Transverse colon (tissue), 4 donors: ENCODE measurements around the gene RGS19. TPM values are rescaled to one million over a fixed set of nuclear protein-coding genes. Genes with fewer than 3 reads are reported as not detected.

ENCODE experiments used
- DNase-seq: peaks from one replicate; pipeline ENCODE4 v3.0.0-alpha.2; 2019
- H3K27ac ChIP-seq, 4 donors: fragments of 200-600 bp; sonication (generic); 2 replicates each; pipeline ENCODE4 v1.5.1; 2016 to 2018; ENCODE audit warnings: inconsistent platforms in 4 of 4
- H3K27me3 ChIP-seq: fragments of 200-600 bp; sonication (generic); 2 replicates; pipeline ENCODE4 v1.5.1; 2017; ENCODE audit warnings: inconsistent platforms
- H3K36me3 ChIP-seq, 4 donors: fragments of 200-600 bp; sonication (generic); 2 replicates each; pipeline ENCODE4 v1.5.1; 2017 to 2019; ENCODE audit warnings: inconsistent platforms in 4 of 4
- H3K4me1 ChIP-seq, 4 donors: fragments of 200-600 bp; sonication (generic); 2 replicates each; pipeline ENCODE4 v1.5.1; 2017 to 2020; ENCODE audit warnings: inconsistent platforms in 4 of 4
- H3K4me3 ChIP-seq, 4 donors: fragments of 200-600 bp; sonication (generic); 1 replicate in 1 of 4; 2 replicates in 3 of 4; pipeline versions ENCODE4 v1.5.1 to v1.6.1; 2017 to 2019; ENCODE audit warnings: inconsistent platforms in 4 of 4
- H3K9me3 ChIP-seq, 2 donors: fragments of 200-600 bp; sonication (generic); 2 replicates each; pipeline ENCODE4 v1.5.1; 2017 to 2019; ENCODE audit warnings: inconsistent platforms in 2 of 2
- EP300 ChIP-seq: sonication (generic); formaldehyde crosslinking; IDR thresholded peaks from one replicate; pipeline ENCODE4 v1.6.1; 2017; ENCODE audit warnings: antibody characterized with exemption, low read depth
- POLR2A ChIP-seq: fragments of 450-650 bp; IDR thresholded peaks from one replicate; pipeline ENCODE4 v1.6.1; 2016; ENCODE audit warnings: antibody characterized with exemption, mild to moderate bottlenecking, moderate library complexity
- POLR2AphosphoS5 ChIP-seq, 3 donors: sonication (generic); formaldehyde crosslinking; IDR thresholded peaks; one replicate each; pipeline ENCODE4 v1.6.1; 2016; ENCODE audit warnings: antibody characterized with exemption in 3 of 3
- WGBS, 2 donors: methylation state at CpG; one replicate each; pipeline ENCODE4 v1.1.5; 2018; ENCODE audit warnings: low coverage in 1 of 2; 5-methylcytosine and 5-hydroxymethylcytosine counted together
- in situ Hi-C, 4 donors: fragments of 200-750 bp; cut with MboI; loops; one replicate each; pipeline versions ENCODE4 v1.15.0 to v1.15.1; 2017; ENCODE audit warnings: low sequenced_read_pairs in 3 of 4, low pct_ligation_motif_present in 1 of 4, low pct_unique_long_range_greater_than_20kb in 1 of 4
- intact Hi-C: fragments of 100-400 bp; cut with DNase I; formaldehyde crosslinking; loops from one replicate; pipeline ENCODE4 v1.15.1; 2023; ENCODE audit warnings: low total_unique reads
- total RNA-seq, 4 donors: library from RNA; depleted of rRNA; stranded (reverse); fragments of >200 nt; gene quantifications; one replicate each; pipeline ENCODE4 v1.1.0, GENCODE V29; 2016
- TF ChIP-seq, protein P1 (sequence below), 5 experiments: fragments of 200-600 bp in 3 of 5; fragments of 450-650 bp in 2 of 5; sonication (generic) in 3 of 5; IDR thresholded peaks; 1 replicate in 2 of 5; 2 replicates in 3 of 5; pipeline ENCODE4 v1.5.1; 2016 to 2017; ENCODE audit warnings: antibody characterized with exemption in 5 of 5, inconsistent platforms in 3 of 5, mild to moderate bottlenecking in 2 of 5, moderate library complexity in 1 of 5

RGS19 gene
- total RNA-seq, 4 donors from 2014 or later = 5.5 to 37.4 (median 10.8) TPM; not detected in 1

GRCh38 chr20:64080013-64080812 lies 895 bp upstream of the RGS19 start, which contains the start of gene OPRL1:
Gene OPRL1 (plus strand): TSS chr20:64080082. CDS start chr20:64092721, 12,639 bp downstream.
- DNase-seq = no peak
- TF ChIP-seq POLR2AphosphoS5 (IDR thresholded peaks at IDR 0.05) (no peak), EP300 (peak; percentile 9)
- Histone ChIP-seq H3K27ac (peak within 1 kb of the TSS; percentile 71 to 82 (median 76)), H3K4me1 (peaks cover 13 to 48% (median 27%) of the 10 kb centered on the region in 4 donors), H3K4me3 (peak within 1 kb of the TSS; percentile 56 to 84 (median 79)), H3K36me3 (no peaks in the 10 kb centered on the region), H3K27me3 (peaks cover 58% of the 10 kb centered on the region), H3K9me3 (no peaks in the 10 kb centered on the region)
- intact Hi-C loops (no loop called here), in situ Hi-C loops (no loop called here)
- 13% methylated on average over 19 of the region's 62 CpGs; no CpG with 5 or more reads in 1 of the 2 donors for WGBS, 2 donors

GRCh38 chr20:64078934-64079272 lies 415 bp downstream of the RGS19 start:
- TF ChIP-seq POLR2A = no peak
- TF ChIP-seq, protein P1, sequence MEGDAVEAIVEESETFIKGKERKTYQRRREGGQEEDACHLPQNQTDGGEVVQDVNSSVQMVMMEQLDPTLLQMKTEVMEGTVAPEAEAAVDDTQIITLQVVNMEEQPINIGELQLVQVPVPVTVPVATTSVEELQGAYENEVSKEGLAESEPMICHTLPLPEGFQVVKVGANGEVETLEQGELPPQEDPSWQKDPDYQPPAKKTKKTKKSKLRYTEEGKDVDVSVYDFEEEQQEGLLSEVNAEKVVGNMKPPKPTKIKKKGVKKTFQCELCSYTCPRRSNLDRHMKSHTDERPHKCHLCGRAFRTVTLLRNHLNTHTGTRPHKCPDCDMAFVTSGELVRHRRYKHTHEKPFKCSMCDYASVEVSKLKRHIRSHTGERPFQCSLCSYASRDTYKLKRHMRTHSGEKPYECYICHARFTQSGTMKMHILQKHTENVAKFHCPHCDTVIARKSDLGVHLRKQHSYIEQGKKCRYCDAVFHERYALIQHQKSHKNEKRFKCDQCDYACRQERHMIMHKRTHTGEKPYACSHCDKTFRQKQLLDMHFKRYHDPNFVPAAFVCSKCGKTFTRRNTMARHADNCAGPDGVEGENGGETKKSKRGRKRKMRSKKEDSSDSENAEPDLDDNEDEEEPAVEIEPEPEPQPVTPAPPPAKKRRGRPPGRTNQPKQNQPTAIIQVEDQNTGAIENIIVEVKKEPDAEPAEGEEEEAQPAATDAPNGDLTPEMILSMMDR (IDR thresholded peaks at IDR 0.05) = no peak
- TF ChIP-seq EP300 = no peak
- no peak for TF ChIP-seq POLR2AphosphoS5 (IDR thresholded peaks at IDR 0.05)
- intact Hi-C loops (no loop called here), in situ Hi-C loops (no loop called here)
- Histone ChIP-seq H3K27ac (peak overlapping the region; percentile 59 to 78 (median 76)), H3K9me3 (no peaks in the 10 kb centered on the region), H3K4me1 (peaks cover 13 to 38% (median 21%) of the 10 kb centered on the region in 4 donors), H3K36me3 (no peaks in the 10 kb centered on the region), H3K4me3 (peak overlapping the region; percentile 56 to 84 (median 79)), H3K27me3 (peaks cover 45% of the 10 kb centered on the region)
- DNase-seq = no peak
- 12% methylated on average over 4 of the region's 4 CpGs; no CpG with 5 or more reads in 1 of the 2 donors for WGBS, 2 donors

GRCh38 chr20:64077876-64078551 lies 1.3 kb downstream of the RGS19 start:
- TF ChIP-seq POLR2A (no peak), POLR2AphosphoS5 (IDR thresholded peaks at IDR 0.05) (no peak), EP300 (no peak)
- TF ChIP-seq, protein P1 (IDR thresholded peaks at IDR 0.05) = no peak
- in situ Hi-C loops (no loop called here), intact Hi-C loops (no loop called here)
- peak overlapping the region; percentile 59 to 78 (median 76) for H3K27ac ChIP-seq
- H3K4me3 ChIP-seq = peak overlapping the region in 3 of 4 donors; percentile 56 to 84 (median 74)
- peaks cover 36% of the 10 kb centered on the region for H3K27me3 ChIP-seq
- H3K4me1 ChIP-seq = peaks cover 9 to 30% (median 15%) of the 10 kb centered on the region in 4 donors
- no peaks in the 10 kb centered on the region for H3K36me3 ChIP-seq
- DNase-seq = peak; percentile 68
- WGBS, 2 donors = 40 to 47% methylated on average over 2 to 15 of the region's 15 CpGs
- no peaks in the 10 kb centered on the region for H3K9me3 ChIP-seq

- intact Hi-C loops = no loop called here
- peaks cover 9 to 27% (median 15%) of the 10 kb centered on the region in 4 donors for H3K4me1 ChIP-seq
These were observed 1.8 kb downstream of the RGS19 start for GRCh38 chr20:64077541-64077875.

More at GRCh38 chr20:64077541-64077875, 1.8 kb downstream of the RGS19 start:
- in situ Hi-C loops = no loop called here
- TF ChIP-seq POLR2A (no peak), EP300 (no peak), POLR2AphosphoS5 (IDR thresholded peaks at IDR 0.05) (no peak)
- TF ChIP-seq, protein P1 (IDR thresholded peaks at IDR 0.05) = no peak
- peaks cover 31% of the 10 kb centered on the region for H3K27me3 ChIP-seq
- H3K9me3 ChIP-seq = no peaks in the 10 kb centered on the region
- 51% methylated on average over 3 of the region's 7 CpGs; no CpG with 5 or more reads in 1 of the 2 donors for WGBS, 2 donors
- H3K36me3 ChIP-seq = no peaks in the 10 kb centered on the region
- peak overlapping the region in 2 of 4 donors; percentile 15 to 84 for H3K4me3 ChIP-seq
- H3K27ac ChIP-seq = peak overlapping the region; percentile 59 to 78 (median 76)
- no peak for DNase-seq
